ENCODE data around the gene PLD6. TPM values are rescaled to one million over a fixed set of nuclear protein-coding genes. Genes with fewer than 3 reads are reported as not detected.
"Not testable (repeated sequence)": the region's sequence is repeated elsewhere in the genome, so short reads cannot be mapped to it uniquely, and the experiment has no call there.

PLD6 gene
- total RNA-seq, 2 experiments from 2014 or later, result 3.8 to 4.2 TPM

DNA sequence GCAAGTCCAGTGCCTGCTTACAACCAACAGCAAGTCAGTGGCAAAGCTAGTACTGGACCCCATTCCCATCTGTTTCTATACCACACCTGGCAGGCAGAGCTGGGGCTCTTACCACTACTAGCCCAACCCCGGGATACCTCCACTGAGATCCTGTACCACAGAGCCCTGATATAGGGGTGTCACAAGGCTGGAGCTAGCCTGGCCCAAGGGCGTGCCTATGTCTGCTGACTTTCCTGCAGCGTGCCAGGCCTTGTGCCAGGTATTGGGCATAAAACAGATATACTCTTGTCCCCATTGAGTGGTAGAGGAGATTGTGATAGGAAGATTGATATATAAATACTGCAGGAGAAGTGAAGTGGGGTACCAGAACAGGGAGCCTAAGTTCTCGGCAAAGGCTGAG is 44.4 kb downstream of the PLD6 start:
- Mint-ChIP-seq H3K9me3 (ENCODE audit: insufficient read depth) (no peaks in the 10 kb centered on the region), H3K36me3 (ENCODE audit: low read depth) (peaks cover 43% of the 10 kb centered on the region), H3K4me1 (ENCODE audit: low read depth) (no peaks in the 10 kb centered on the region), H3K4me3 (no peak overlapping the region), H3K27ac (no peak overlapping the region), H3K27me3 (ENCODE audit: low read depth) (no peaks in the 10 kb centered on the region)
- ATAC-seq (no peak), DNase-seq (no peak)
- CTCF ChIA-PET, result no interaction called here
- POLR2A ChIA-PET, result no interaction called here

DNA sequence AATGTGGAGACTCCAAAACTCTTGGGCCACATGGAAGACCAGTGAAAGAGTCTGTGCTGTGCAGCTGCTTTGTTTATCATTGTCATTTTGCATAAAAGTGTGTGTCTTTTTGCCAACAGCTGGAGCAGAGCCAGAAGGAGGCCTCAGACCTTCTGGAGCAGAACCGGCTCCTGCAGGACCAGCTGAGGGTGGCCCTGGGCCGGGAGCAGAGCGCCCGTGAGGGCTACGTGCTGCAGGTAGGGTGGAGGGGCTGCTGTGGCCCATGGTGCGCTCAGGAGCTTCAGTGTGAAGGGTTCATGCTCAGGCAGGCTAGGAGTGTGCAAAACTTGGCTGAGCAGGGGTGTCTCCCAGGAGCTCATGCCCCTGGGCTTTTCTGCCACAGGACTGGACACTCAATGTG is 45.0 kb downstream of the PLD6 start:
- CTCF ChIA-PET, result no interaction called here
- ATAC-seq (no peak), DNase-seq (no peak)
- Mint-ChIP-seq H3K9me3 (ENCODE audit: insufficient read depth) (no peaks in the 10 kb centered on the region), H3K36me3 (ENCODE audit: low read depth) (peaks cover 47% of the 10 kb centered on the region), H3K4me3 (no peak overlapping the region), H3K4me1 (ENCODE audit: low read depth) (no peaks in the 10 kb centered on the region), H3K27ac (no peak overlapping the region), H3K27me3 (ENCODE audit: low read depth) (no peaks in the 10 kb centered on the region)
- POLR2A ChIA-PET, result no interaction called here

DNA sequence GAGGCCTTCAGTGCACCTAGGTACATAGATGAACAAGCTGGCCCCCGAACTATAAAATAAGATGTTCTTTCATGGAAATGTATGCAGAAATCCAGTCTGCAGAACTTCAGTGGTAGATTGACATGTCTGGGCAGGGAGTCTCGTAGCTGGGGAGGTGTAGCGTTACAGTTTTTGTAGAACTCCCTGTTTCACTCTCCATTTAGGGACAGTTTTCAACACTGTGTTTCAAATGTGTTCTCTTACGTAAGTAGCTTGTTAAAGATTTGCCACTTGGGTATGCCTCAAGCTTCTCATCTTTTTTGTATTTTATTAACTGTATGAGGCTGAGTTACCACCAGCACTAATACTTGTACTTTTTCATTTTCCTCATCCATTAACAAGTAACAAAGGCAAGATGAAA is 46.6 kb downstream of the PLD6 start:
- Mint-ChIP-seq H3K27me3 (ENCODE audit: low read depth) (no peaks in the 10 kb centered on the region), H3K4me3 (no peak overlapping the region), H3K36me3 (ENCODE audit: low read depth) (peaks cover 54% of the 10 kb centered on the region), H3K4me1 (ENCODE audit: low read depth) (peaks cover 11% of the 10 kb centered on the region), H3K9me3 (ENCODE audit: insufficient read depth) (no peaks in the 10 kb centered on the region), H3K27ac (peak overlapping the region; percentile 47)
- ChIA-PET CTCF (interaction anchor here (0.7 kb wide), 1 partner anchor 630 kb away, joined by 3 read pairs; no protein-coding TSS in a partner anchor), POLR2A (no interaction called here)
- no peak for DNase-seq
- ATAC-seq, result no peak

DNA sequence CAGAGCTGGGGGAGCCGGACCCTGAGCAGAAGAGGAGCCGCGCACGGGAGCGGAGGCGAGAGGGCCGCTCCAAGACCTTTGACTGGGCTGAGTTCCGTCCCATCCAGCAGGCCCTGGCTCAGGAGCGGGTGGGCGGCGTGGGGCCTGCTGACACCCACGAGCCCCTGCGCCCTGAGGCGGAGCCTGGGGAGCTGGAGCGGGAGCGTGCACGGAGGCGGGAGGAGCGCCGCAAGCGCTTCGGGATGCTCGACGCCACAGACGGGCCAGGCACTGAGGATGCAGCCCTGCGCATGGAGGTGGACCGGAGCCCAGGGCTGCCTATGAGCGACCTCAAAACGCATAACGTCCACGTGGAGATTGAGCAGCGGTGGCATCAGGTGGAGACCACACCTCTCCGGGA is 47.6 kb downstream of the PLD6 start:
- H3K4me3 Mint-ChIP-seq; H3K27me3 Mint-ChIP-seq (ENCODE audit: low read depth); ATAC-seq; POLR2A ChIA-PET; H3K9me3 Mint-ChIP-seq (ENCODE audit: insufficient read depth); H3K27ac Mint-ChIP-seq; DNase-seq: not testable (repeated sequence)
- H3K36me3 Mint-ChIP-seq (ENCODE audit: low read depth), result peaks cover 60% of the 10 kb centered on the region
- peaks cover 17% of the 10 kb centered on the region for H3K4me1 Mint-ChIP-seq (ENCODE audit: low read depth)
- CTCF ChIA-PET, result interaction anchor here (0.9 kb wide), 1 partner anchor 14 kb away, joined by 3 read pairs; no protein-coding TSS in a partner anchor

DNA sequence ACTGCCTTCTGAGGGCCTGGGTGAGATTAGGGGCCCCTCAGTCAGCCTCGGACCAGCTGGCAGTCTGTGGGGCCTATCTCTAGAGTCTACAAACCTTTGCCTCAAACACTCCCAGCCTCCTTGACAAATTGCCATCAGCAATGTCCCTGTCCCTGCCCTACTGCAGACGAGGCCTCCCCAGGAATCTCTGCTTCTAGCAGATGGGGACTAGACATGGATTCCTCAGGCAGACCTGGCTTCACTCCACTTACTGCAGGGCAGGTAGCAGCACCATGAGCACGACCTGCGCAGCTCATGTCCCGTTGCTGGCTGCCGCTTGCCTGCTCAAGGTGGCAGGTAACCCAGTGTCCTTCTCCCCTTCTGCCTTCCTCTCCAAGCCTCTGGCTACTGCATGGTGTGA is 49.1 kb downstream of the PLD6 start:
- ChIA-PET CTCF (interaction anchor here (0.5 kb wide), 1 partner anchor 123 kb away, joined by 3 read pairs; no protein-coding TSS in a partner anchor), POLR2A (no interaction called here)
- H3K4me1 Mint-ChIP-seq (ENCODE audit: low read depth), result peaks cover 27% of the 10 kb centered on the region
- no peaks in the 10 kb centered on the region for H3K27me3 Mint-ChIP-seq (ENCODE audit: low read depth)
- DNase-seq (no peak), ATAC-seq (no peak)
- H3K27ac Mint-ChIP-seq, result no peak overlapping the region
- H3K4me3 Mint-ChIP-seq, result no peak overlapping the region
- H3K9me3 Mint-ChIP-seq (ENCODE audit: insufficient read depth), result no peaks in the 10 kb centered on the region
- H3K36me3 Mint-ChIP-seq (ENCODE audit: low read depth), result peaks cover 65% of the 10 kb centered on the region

DNA sequence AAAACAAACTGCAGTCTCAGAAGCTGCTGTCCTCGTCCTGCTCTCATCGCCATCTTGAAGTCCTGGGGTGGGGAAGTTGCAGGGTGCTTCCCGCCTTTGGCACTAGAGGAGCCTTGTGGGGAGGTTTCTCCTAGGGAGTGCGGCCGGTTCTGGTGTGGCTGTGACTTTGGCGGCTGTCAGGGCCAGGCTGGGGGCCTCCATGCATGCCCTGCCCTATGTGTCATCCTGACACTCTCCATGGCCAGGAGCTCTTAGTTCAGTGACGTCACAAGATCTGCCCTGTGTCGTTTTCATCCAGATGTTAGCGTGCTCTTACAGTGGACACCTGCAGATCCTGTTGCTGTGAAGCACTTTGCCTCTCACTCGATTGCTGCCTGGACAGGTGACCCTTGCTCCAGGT is 49.6 kb downstream of the PLD6 start:
- ChIA-PET POLR2A (no interaction called here), CTCF (interaction anchor here (0.5 to 1.6 kb wide), 4 partner anchors 10 to 124 kb away, joined by 3 to 5 read pairs (median 4); no protein-coding TSS in a partner anchor)
- Mint-ChIP-seq H3K36me3 (ENCODE audit: low read depth) (peaks cover 65% of the 10 kb centered on the region), H3K4me3 (no peak overlapping the region), H3K27me3 (ENCODE audit: low read depth) (no peaks in the 10 kb centered on the region), H3K9me3 (ENCODE audit: insufficient read depth) (no peaks in the 10 kb centered on the region), H3K27ac (no peak overlapping the region), H3K4me1 (ENCODE audit: low read depth) (peaks cover 32% of the 10 kb centered on the region)
- ATAC-seq, result no peak
- DNase-seq, result no peak

DNA sequence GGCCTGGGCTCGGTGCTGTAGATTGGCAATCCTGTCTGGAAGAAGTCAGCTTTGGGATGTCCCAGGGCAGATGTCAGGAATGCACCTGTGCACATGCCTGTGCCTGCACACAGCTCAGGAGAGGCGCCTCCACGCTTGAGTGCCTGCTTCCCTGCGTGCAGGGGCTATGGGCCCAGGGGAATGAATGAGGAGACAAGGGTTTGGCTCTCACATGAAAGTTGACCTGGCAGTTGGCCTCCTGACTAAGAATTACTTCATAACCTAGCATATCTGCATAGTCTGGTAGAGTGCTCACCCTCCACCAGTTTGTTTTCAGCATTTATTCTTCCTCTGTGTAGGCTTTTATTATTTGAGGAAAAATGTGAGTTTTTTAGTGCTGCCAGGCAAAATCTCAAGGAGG is 50.0 kb downstream of the PLD6 start:
- peaks cover 65% of the 10 kb centered on the region for H3K36me3 Mint-ChIP-seq (ENCODE audit: low read depth)
- peaks cover 34% of the 10 kb centered on the region for H3K4me1 Mint-ChIP-seq (ENCODE audit: low read depth)
- H3K4me3 Mint-ChIP-seq, result no peak overlapping the region
- CTCF ChIA-PET, result interaction anchor here (0.7 to 2.5 kb wide), 11 partner anchors 9 to 141 kb away, joined by 3 to 9 read pairs (median 4); no protein-coding TSS in a partner anchor
- DNase-seq (no peak), ATAC-seq (no peak)
- H3K9me3 Mint-ChIP-seq (ENCODE audit: insufficient read depth), result no peaks in the 10 kb centered on the region
- no peak overlapping the region for H3K27ac Mint-ChIP-seq
- H3K27me3 Mint-ChIP-seq (ENCODE audit: low read depth), result no peaks in the 10 kb centered on the region
- POLR2A ChIA-PET, result no interaction called here

DNA sequence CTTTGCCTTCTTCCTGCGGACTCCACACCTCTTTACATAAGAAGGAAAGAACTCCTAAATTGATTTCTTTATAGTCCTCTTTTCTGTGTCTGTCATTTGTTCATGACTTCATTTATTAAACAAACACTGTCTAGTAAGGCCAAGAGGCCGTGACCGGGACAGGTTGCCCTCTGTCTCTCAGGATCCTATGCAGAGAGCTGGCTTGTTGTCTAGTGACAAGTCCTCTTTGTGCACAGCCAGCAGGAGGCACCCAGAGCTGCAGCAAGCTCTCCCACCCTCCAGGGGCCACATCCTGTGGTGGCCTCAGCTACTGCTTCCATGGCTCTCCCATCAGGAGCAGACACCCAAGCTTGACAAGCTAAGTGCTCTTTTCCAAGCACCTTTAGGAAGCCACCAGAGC is 50.6 kb downstream of the PLD6 start:
- H3K4me3 Mint-ChIP-seq, result no peak overlapping the region
- peaks cover 34% of the 10 kb centered on the region for H3K4me1 Mint-ChIP-seq (ENCODE audit: low read depth)
- DNase-seq, result peak; percentile 33
- peak overlapping the region; percentile 49 for H3K27ac Mint-ChIP-seq
- ChIA-PET CTCF (interaction anchor here (0.7 to 2.5 kb wide), 11 partner anchors 9 to 142 kb away, joined by 3 to 9 read pairs (median 4); no protein-coding TSS in a partner anchor), POLR2A (no interaction called here)
- H3K9me3 Mint-ChIP-seq (ENCODE audit: insufficient read depth), result no peaks in the 10 kb centered on the region
- no peaks in the 10 kb centered on the region for H3K27me3 Mint-ChIP-seq (ENCODE audit: low read depth)
- peaks cover 64% of the 10 kb centered on the region for H3K36me3 Mint-ChIP-seq (ENCODE audit: low read depth)
- no peak for ATAC-seq

DNA sequence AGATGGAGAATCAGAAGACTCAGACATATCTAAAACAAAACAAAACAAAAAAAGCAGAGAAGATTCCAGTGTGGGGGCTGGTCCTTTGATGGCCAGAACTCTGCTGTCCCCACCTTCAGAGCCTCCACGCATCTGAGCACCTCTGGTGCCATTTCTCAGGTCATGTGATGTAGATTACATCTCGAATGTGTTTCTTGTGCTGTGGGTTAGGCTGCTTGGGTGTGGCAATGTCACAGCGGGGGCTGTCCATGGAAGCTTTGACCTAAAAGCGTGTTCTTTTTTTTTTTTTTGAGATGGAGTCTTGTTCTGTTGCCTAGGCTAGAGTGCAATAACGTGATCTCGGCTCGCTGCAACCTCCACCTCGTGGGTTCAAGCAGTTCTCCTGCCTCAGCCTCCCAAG is 51.2 kb downstream of the PLD6 start:
- H3K9me3 Mint-ChIP-seq (ENCODE audit: insufficient read depth), result no peaks in the 10 kb centered on the region
- H3K27me3 Mint-ChIP-seq (ENCODE audit: low read depth), result no peaks in the 10 kb centered on the region
- no peak for DNase-seq
- H3K4me3 Mint-ChIP-seq, result no peak overlapping the region
- ChIA-PET POLR2A (no interaction called here), CTCF (interaction anchor here (1.1 to 2.5 kb wide), 6 partner anchors 8 to 37 kb away, joined by 3 to 9 read pairs (median 4); no protein-coding TSS in a partner anchor)
- H3K36me3 Mint-ChIP-seq (ENCODE audit: low read depth), result peaks cover 67% of the 10 kb centered on the region
- ATAC-seq, result no peak
- peak overlapping the region; percentile 62 for H3K27ac Mint-ChIP-seq
- H3K4me1 Mint-ChIP-seq (ENCODE audit: low read depth), result peaks cover 37% of the 10 kb centered on the region

DNA sequence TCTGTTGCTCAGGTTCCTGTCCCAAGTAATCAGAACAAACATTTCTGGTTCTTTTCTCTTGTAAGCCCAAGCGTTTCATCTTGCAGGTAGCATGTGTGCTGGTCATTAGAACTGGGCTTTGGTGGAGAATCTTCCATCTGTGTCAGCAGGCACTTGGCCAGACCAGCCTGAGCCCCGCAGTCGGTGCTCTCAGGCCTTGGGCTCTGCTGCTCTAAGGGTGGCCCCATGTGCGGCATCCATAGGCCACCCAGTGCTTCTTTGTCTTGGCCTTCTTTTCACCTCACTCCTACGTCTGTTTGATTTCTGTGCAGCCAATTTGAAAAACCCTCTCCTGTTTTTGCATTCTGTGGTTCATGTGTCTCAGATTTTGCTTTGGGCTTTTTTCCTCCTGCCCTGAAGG is 51.6 kb downstream of the PLD6 start:
- Mint-ChIP-seq H3K4me1 (ENCODE audit: low read depth) (peaks cover 37% of the 10 kb centered on the region), H3K9me3 (ENCODE audit: insufficient read depth) (no peaks in the 10 kb centered on the region), H3K27ac (peak overlapping the region; percentile 62), H3K4me3 (no peak overlapping the region), H3K36me3 (ENCODE audit: low read depth) (peaks cover 66% of the 10 kb centered on the region), H3K27me3 (ENCODE audit: low read depth) (no peaks in the 10 kb centered on the region)
- ATAC-seq (no peak), DNase-seq (no peak)
- ChIA-PET POLR2A (interaction anchor here (1.0 kb wide), 1 partner anchor 113 kb away, joined by 3 read pairs; no protein-coding TSS in a partner anchor), CTCF (interaction anchor here (2.5 kb wide), 1 partner anchor 13 kb away, joined by 9 read pairs; no protein-coding TSS in a partner anchor)

DNA sequence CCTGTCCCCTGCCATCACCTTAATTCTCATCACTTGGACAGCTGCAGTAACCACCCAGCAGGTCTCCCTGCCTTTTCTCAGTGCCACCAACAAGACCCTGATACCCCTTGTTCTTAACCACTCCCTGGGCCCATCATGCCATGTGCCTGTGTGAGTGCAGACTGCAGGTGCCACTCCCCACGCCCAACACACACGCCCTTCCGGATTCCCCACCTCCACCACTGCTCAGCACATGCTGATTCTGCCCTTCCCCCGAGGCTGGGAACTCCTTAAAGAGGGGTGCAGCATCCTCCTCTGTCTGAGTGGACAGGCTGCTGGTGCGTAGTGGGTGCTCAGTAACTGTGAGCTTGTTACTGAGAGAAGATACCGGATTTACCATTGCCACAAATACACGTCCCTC is 52.4 kb downstream of the PLD6 start:
- ATAC-seq, result no peak
- no peaks in the 10 kb centered on the region for H3K9me3 Mint-ChIP-seq (ENCODE audit: insufficient read depth)
- peaks cover 37% of the 10 kb centered on the region for H3K4me1 Mint-ChIP-seq (ENCODE audit: low read depth)
- H3K27me3 Mint-ChIP-seq (ENCODE audit: low read depth), result no peaks in the 10 kb centered on the region
- no peak overlapping the region for H3K4me3 Mint-ChIP-seq
- CTCF ChIA-PET, result interaction anchor here (2.5 kb wide), 1 partner anchor 12 kb away, joined by 9 read pairs; no protein-coding TSS in a partner anchor
- no peak for DNase-seq
- peaks cover 58% of the 10 kb centered on the region for H3K36me3 Mint-ChIP-seq (ENCODE audit: low read depth)
- POLR2A ChIA-PET, result interaction anchor here (1.0 kb wide), 1 partner anchor 112 kb away, joined by 3 read pairs; no protein-coding TSS in a partner anchor
- no peak overlapping the region for H3K27ac Mint-ChIP-seq

DNA sequence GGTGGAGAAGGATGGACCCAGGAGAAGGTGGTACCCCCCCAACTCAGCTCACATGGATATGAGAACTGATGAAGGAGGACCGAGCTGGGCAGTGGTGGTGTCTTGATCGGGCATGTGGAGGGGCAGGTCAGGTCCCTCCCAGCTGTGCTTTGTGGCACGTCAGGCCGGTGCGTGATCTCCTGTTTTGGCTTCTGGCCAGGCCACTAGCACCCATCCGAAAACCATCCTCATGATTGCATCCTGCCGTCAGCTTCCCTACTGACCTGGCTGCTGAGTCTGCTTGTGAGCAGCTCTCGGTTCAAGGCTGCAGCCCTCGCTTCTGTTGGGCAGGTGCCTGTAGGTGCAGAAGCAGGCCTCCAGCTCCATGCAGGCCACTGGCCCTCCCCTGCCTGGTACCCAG is 53.1 kb downstream of the PLD6 start:
- POLR2A ChIA-PET, result interaction anchor here (1.5 kb wide), 1 partner anchor 36 kb away, joined by 3 read pairs; no protein-coding TSS in a partner anchor
- H3K4me1 Mint-ChIP-seq (ENCODE audit: low read depth), result peaks cover 37% of the 10 kb centered on the region
- CTCF ChIA-PET, result no interaction called here
- H3K27ac Mint-ChIP-seq, result no peak overlapping the region
- DNase-seq (no peak), ATAC-seq (no peak)
- no peaks in the 10 kb centered on the region for H3K27me3 Mint-ChIP-seq (ENCODE audit: low read depth)
- no peak overlapping the region for H3K4me3 Mint-ChIP-seq
- no peaks in the 10 kb centered on the region for H3K9me3 Mint-ChIP-seq (ENCODE audit: insufficient read depth)
- H3K36me3 Mint-ChIP-seq (ENCODE audit: low read depth), result peaks cover 57% of the 10 kb centered on the region
